Neutrophil (primary cell): ENCODE data around the gene IRF4.

Experiments
- H3K27ac ChIP-seq: fragments of 200-600 bp; sonication (generic); 2 replicates; pipeline ENCODE4 v1.5.1; 2016; ENCODE audit warnings: mild to moderate bottlenecking, moderate library complexity
- H3K27me3 ChIP-seq: fragments of 200-600 bp; sonication (generic); 2 replicates; pipeline ENCODE4 v1.6.0; 2016; ENCODE audit warnings: mild to moderate bottlenecking
- H3K36me3 ChIP-seq: fragments of 200-600 bp; sonication (generic); 2 replicates; pipeline ENCODE4 v1.5.1; 2017
- H3K4me1 ChIP-seq, 2 experiments: fragments of 200-600 bp in 1 of 2; sonication (generic) in 1 of 2; 1 replicate in 1 of 2; 2 replicates in 1 of 2; pipeline versions ENCODE4 v1.5.1 to v1.6.1; 2013 to 2016; ENCODE audit warnings: low read depth in 1 of 2, low read length in 1 of 2, mild to moderate bottlenecking in 1 of 2, moderate library complexity in 1 of 2; ENCODE audit not compliant: control insufficient read depth in 1 of 2, insufficient read depth in 1 of 2
- H3K4me3 ChIP-seq, 2 experiments: fragments of 200-600 bp in 1 of 2; sonication (generic) in 1 of 2; 1 replicate in 1 of 2; 2 replicates in 1 of 2; pipeline ENCODE4 v1.5.1; 2013 to 2016; ENCODE audit warnings: low read depth in 1 of 2, low read length in 1 of 2, mild to moderate bottlenecking in 1 of 2, moderate library complexity in 1 of 2
- H3K9me3 ChIP-seq: fragments of 200-600 bp; sonication (generic); 2 replicates; pipeline ENCODE4 v1.5.1; 2016
- TF ChIP-seq, protein P1 (sequence below): fragments of 200-600 bp; sonication (generic); IDR thresholded peaks from 2 replicates; pipeline ENCODE4 v1.5.1; 2016; ENCODE audit warnings: antibody characterized with exemption

Gene IRF4

DNA sequence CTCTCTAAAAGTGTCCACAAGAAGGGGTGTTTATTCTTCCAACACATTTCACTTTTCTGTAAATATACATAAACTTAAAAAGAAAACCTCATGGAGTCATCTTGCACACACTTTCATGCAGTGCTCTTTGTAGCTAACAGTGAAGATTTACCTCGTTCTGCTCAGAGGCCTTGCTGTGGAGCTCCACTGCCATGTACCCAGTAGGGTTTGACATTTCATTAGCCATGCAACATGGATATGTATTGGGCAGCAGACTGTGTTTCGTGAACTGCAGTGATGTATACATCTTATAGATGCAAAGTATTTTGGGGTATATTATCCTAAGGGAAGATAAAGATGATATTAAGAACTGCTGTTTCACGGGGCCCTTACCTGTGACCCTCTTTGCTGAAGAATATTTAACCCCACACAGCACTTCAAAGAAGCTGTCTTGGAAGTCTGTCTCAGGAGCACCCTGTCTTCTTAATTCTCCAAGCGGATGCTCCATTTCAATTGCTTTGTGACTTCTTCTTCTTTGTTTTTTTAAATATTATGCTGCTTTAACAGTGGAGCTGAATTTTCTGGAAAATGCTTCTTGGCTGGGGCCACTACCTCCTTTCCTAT is 17.9 kb downstream of the IRF4 start:
- Histone ChIP-seq H3K27ac (no peak overlapping the region), H3K9me3 (no peaks in the 10 kb centered on the region), H3K27me3 (peaks cover 82% of the 10 kb centered on the region), H3K36me3 (no peaks in the 10 kb centered on the region), H3K4me3 (no peak overlapping the region), H3K4me1 (no peaks in the 10 kb centered on the region)
- TF ChIP-seq, protein P1, sequence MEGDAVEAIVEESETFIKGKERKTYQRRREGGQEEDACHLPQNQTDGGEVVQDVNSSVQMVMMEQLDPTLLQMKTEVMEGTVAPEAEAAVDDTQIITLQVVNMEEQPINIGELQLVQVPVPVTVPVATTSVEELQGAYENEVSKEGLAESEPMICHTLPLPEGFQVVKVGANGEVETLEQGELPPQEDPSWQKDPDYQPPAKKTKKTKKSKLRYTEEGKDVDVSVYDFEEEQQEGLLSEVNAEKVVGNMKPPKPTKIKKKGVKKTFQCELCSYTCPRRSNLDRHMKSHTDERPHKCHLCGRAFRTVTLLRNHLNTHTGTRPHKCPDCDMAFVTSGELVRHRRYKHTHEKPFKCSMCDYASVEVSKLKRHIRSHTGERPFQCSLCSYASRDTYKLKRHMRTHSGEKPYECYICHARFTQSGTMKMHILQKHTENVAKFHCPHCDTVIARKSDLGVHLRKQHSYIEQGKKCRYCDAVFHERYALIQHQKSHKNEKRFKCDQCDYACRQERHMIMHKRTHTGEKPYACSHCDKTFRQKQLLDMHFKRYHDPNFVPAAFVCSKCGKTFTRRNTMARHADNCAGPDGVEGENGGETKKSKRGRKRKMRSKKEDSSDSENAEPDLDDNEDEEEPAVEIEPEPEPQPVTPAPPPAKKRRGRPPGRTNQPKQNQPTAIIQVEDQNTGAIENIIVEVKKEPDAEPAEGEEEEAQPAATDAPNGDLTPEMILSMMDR, result no peak

DNA sequence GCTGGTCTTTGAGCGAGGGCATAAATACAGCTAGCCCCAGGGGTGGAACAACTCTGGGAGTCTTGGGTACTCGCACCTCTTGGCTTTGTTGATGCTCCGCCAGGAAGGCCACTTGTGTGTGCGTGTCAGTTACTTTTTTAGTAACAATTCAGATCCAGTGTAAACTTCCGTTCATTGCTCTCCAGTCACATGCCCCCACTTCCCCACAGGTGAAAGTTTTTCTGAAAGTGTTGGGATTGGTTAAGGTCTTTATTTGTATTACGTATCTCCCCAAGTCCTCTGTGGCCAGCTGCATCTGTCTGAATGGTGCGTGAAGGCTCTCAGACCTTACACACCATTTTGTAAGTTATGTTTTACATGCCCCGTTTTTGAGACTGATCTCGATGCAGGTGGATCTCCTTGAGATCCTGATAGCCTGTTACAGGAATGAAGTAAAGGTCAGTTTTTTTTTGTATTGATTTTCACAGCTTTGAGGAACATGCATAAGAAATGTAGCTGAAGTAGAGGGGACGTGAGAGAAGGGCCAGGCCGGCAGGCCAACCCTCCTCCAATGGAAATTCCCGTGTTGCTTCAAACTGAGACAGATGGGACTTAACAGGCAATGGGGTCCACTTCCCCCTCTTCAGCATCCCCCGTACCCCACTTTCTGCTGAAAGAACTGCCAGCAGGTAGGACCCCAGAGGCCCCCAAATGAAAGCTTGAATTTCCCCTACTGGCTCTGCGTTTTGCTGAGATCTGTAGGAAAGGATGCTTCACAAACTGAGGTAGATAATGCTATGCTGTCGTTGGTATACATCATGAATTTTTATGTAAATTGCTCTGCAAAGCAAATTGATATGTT is 19.2 kb downstream of the IRF4 start:
- TF ChIP-seq, protein P1, result no peak
- Histone ChIP-seq H3K27ac (no peak overlapping the region), H3K4me1 (no peaks in the 10 kb centered on the region), H3K4me3 (no peak overlapping the region), H3K27me3 (peaks cover 74% of the 10 kb centered on the region), H3K9me3 (no peaks in the 10 kb centered on the region), H3K36me3 (no peaks in the 10 kb centered on the region)

DNA sequence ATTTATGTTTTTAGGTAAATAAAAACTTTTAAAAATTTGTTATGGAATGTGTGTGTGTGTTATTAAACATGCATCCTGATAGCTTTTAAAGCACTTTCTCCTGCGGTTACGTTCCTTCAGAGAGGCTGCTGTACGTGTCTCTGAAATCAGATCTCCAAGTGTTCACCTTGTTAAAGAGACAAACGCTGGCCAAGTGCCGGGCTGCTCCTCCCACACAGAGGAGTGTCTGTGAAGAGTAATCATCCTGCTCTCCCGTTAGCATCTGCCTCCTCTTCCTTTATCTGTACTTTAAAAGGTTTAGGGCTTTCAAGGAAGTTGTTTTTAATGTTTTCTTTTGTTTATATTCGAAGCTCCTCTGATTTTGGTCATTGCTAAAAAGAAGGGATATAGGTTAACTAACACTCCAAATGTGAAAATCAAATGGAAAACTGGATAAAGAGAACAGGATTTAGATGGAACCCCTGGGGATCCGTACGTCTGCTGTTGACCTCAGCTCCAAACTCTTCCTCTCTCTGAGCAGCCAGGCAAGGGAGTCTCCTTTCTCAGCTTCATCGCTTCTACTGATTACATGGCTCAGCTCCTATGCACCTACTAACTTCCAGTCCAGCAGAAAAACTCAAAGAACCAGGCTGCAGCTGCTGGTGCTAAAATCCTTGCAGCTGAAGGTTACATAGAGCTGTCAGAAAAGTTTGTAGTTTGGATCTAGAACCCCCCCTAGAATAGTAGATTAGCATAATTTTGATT is 20.0 kb downstream of the IRF4 start:
- Histone ChIP-seq H3K27ac (no peak overlapping the region), H3K36me3 (no peaks in the 10 kb centered on the region), H3K4me3 (no peak overlapping the region), H3K9me3 (no peaks in the 10 kb centered on the region), H3K4me1 (no peaks in the 10 kb centered on the region), H3K27me3 (peaks cover 68% of the 10 kb centered on the region)
- TF ChIP-seq, protein P1, result no peak

DNA sequence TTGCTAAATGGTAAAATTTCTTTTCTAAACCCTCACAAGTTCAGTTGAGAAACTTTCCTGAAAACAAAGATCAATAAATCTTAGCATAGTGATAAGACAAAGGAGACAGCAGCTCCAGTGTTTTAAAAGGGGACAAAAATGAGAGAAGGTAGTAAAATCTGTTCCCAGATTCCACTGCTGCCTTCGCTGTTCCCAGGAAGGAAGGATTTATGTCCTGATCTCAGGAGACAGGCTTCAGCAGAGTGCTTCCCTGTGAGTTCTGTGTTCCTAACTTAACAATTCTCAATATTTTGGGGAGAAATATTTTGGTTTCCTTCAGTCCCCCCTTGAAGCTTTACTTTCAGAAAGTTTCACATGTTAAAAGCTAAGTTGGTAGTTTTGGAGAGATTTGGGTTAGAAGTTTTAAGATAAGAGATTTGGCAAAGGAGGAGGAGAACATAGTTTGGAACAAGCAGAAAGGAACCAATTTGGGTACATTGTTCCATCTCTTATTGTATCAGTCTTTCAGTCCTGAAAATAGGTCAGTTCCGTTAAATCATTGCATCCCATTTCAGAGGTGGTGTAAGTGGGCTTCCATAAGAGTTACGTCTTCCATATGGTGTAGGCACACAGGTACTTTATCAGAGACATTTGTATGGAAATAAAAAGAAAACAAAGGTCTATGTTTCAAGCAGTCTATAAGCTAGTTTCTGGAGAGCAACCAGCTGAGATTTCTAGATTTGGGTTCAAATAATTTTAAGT is 20.8 kb downstream of the IRF4 start:
- TF ChIP-seq, protein P1, result no peak
- Histone ChIP-seq H3K9me3 (no peaks in the 10 kb centered on the region), H3K4me1 (no peaks in the 10 kb centered on the region), H3K27me3 (peaks cover 60% of the 10 kb centered on the region), H3K4me3 (no peak overlapping the region), H3K27ac (no peak overlapping the region), H3K36me3 (no peaks in the 10 kb centered on the region)

DNA sequence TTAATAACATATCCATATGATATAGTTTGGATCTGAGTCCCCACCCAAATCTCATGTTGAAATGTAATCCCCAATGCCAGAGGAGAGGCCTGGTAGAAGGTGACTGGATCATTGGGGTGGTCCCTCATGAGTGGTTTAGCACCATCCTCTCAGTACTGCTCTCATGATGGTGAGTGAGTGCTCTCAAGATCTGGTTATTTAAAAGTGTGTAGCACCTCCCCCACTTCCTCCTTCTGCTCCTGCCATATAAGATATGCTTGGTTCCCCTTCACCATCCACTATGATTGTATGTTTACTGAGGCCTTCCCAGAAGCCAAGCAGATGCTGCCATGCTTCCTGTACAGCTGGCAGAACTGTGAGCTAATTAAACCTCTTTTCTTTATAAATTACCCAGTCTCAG is 22.9 kb downstream of the IRF4 start:
- no peak overlapping the region for H3K27ac ChIP-seq
- H3K9me3 ChIP-seq, result no peaks in the 10 kb centered on the region
- H3K4me3 ChIP-seq, result no peak overlapping the region
- TF ChIP-seq, protein P1, result no peak
- peaks cover 40% of the 10 kb centered on the region for H3K27me3 ChIP-seq
- no peaks in the 10 kb centered on the region for H3K4me1 ChIP-seq
- no peaks in the 10 kb centered on the region for H3K36me3 ChIP-seq
